ENCODE data around the gene FBXL3.

Gene FBXL3, protein sequence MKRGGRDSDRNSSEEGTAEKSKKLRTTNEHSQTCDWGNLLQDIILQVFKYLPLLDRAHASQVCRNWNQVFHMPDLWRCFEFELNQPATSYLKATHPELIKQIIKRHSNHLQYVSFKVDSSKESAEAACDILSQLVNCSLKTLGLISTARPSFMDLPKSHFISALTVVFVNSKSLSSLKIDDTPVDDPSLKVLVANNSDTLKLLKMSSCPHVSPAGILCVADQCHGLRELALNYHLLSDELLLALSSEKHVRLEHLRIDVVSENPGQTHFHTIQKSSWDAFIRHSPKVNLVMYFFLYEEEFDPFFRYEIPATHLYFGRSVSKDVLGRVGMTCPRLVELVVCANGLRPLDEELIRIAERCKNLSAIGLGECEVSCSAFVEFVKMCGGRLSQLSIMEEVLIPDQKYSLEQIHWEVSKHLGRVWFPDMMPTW

GRCh38 chr13:77026861-77027621 lies at the start of gene FBXL3:
Gene FBXL3 (minus strand): TSS chr13:77027159. CDS start chr13:77021860, 5,299 bp downstream.
- DNase-seq, result peak; percentile 85

DNA sequence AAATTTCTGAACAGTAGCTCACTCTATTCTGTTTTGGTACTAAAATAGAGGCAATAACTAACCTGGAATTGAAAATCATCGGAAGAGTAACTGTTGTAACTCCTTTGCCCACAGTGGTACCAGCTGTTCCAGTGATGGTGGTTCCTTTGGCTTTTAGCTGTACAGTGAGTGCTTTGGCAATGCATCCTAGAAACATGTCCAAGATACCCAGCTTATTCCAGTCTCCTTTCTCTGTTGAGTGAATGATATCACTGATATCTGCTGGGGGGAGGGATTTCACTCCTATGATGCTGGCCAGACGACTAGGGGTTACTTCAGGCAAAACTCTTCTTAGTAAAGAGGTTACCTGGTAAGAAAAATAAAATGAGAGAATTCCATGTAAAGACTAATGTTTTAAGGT lies 40.6 kb upstream of the FBXL3 start:
- DNase-seq, result no peak

DNA sequence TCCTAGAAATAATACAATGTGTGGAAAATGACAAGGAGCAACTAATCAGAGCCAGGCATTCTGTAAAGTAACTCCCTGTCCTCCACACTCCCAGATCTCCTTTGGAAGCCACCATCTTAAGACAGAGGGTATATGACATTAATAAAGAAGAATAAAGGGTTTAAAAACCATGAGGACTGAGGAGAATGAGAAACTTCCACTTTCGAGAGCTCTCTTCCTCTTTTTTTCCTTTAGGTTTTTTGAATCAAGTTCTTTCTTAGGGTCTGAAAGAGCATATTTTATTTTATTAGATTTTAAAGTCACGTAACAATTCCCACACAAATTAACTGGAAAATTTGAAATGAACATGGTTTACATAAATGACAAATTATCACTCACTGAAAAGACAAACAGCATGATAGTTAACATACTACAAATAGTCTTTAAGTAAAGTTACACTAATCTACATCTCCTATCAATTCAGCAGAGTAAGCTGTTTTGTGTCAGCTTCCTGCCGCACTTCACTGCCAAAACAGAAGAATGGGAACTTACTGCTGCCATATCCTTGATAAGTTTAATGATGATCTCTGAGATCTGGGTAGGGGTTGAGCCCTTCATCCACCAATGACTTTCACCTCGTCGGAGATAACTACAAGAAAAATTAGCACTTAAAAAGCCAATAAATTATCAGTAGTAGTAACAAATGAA lies 38.6 kb upstream of the FBXL3 start:
- DNase-seq, result no peak

- DNase-seq, result no peak
These were observed 35.1 kb upstream of the FBXL3 start for GRCh38 chr13:77062097-77062496.

DNA sequence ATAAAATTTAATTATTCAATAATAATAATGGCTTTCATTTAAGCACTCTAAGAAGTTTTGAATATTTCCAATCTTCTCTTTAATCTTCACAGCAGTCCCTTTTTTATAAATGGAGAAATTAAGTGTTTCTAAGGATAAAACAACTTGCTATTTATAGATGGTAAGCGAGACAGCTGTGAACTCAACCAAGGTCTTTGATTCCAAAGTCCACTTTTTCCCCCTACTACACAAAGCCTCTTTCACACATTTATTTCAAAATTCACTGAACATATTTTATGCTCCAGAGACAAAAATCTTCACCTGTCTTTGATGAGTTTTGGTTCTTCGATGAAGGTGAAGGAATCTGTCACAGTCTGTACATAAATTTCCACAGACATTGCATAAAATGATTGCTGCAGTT lies 34.4 kb upstream of the FBXL3 start:
- no peak for DNase-seq

DNA sequence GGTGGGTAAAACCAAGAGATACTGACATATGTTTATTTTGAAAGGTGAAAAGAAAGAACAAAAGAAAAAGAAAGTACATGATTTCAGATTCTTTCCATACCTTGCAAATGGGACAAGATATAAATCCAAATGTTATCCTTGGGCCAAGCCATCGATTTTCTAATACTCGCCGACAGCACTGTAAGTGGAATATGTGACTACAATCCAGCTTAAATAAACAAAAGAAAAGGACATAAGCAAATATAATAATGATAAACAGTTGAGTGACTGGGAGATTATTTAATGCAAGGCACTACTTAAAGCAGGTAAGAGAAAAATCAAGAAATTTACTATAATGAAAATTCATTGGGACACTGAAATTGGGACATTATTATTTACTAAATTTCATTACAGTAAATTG lies 29.9 kb upstream of the FBXL3 start:
- no peak for DNase-seq

DNA sequence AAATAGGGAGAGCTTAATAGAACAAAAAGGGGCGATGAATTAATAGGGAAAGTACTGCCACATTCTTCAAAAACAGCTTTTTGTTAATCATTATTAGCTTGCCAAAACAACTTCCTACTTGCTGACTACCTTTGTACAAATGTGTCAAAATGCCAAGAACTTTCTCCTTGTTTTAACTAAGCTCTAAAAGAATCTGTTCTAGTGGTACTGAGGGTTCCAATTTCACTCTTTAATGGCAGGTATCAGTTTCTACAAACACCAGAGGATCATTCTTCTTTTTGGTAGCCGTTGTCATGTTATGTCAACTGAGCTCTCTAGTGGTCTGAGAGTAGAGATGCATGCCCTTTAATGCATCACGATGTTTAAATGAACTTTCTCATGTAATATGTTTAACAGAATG lies 29.4 kb upstream of the FBXL3 start:
- DNase-seq, result no peak

GRCh38 chr13:77055158-77055557 lies 28.2 kb upstream of the FBXL3 start:
- no peak for DNase-seq

DNA sequence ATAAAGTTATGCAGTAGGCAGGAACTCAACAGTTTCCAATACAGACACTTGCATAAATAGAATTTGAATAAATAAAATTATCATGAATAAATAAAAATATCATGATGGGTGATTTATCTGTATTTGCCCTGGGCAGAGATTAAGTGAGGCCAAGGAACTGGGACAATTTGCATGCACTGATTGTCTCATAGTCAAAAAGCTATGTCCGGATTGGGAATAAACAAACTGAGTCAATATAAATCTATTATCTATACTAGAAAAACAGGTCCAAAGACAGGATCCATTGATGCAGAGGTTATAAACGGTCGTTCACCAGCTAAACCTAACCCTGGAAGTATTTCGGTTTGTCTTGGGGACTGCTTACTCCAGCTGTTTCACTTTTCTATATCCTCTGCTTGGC lies 26.2 kb upstream of the FBXL3 start:
- DNase-seq, result no peak

GRCh38 chr13:77048681-77049080 lies 21.7 kb upstream of the FBXL3 start:
- no peak for DNase-seq

- no peak for DNase-seq
These were observed 20.8 kb upstream of the FBXL3 start for GRCh38 chr13:77047649-77048343.

DNA sequence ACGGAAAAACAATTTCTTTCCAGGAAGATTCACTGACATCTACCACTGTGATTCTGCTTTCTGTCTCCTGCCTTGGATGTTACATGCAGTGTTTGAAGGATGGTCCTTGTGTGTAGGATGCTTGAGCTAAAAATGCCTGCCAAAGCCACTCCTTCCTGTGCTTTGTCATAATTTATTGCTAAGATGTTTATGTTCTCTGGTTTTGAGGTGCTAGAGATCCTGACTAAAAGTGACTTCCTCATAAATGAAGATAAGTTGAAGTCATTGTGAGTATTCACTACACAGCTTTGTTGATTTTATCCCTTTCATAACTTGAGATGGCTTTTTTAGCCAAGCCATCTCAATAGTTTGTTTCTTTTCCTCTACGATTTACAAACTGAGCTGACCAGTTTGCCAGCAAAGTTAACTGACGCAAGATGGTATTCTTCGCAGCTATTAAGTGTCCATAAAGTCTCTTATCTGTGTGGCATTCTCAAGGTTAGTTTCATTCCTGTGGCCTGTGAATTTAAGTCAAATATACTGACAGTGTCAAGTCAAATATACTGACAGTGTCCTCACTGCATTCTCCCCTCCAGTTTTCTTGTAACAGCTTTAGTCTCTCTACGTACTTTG lies 15.7 kb upstream of the FBXL3 start:
- no peak for DNase-seq

GRCh38 chr13:77040835-77041234 lies 13.9 kb upstream of the FBXL3 start:
- no peak for DNase-seq

DNA sequence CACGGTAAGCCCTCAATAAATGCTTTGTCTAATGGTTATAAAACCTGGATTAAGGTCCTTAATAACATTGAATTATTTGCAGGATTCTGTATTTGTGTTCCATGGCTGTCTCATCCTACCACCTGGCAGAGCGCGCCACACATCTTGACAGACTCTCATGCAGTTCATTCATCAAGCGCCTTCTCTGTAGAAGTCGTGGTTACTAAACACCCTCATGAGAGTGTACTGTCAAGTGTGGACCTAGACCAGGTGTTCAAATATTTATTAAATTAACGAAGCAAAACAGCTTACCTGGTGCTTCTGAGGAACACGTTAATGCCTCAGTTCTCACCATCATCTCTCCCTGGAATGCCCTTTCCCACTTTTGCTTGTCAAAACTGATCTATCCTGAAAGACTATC lies 13.1 kb upstream of the FBXL3 start:
- no peak for DNase-seq

GRCh38 chr13:77038907-77039480 lies 12.0 kb upstream of the FBXL3 start:
- no peak for DNase-seq

DNA sequence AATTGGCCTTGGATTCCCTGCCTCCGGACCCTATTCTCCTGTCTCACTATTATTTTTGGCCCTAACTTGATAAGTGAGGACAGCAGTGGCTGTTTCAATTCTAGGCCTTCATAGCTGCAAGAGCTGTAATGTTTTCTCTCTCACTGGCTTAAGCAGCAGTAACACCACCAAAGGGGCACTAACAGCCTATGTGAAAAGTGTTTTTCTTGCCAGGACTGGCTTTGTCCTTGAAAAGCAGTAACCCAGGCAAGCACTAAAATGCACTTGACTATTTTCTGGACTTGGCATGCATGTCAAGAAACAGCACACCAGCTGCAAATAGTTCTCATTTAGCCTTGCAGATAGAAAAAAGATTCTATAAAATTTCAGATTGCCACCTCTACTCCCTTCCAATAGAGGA lies 9.3 kb upstream of the FBXL3 start:
- no peak for DNase-seq

GRCh38 chr13:77034881-77035280 lies 7.9 kb upstream of the FBXL3 start:
- DNase-seq, result no peak

- DNase-seq, result no peak
These were observed 6.9 kb upstream of the FBXL3 start for GRCh38 chr13:77033717-77034302.

DNA sequence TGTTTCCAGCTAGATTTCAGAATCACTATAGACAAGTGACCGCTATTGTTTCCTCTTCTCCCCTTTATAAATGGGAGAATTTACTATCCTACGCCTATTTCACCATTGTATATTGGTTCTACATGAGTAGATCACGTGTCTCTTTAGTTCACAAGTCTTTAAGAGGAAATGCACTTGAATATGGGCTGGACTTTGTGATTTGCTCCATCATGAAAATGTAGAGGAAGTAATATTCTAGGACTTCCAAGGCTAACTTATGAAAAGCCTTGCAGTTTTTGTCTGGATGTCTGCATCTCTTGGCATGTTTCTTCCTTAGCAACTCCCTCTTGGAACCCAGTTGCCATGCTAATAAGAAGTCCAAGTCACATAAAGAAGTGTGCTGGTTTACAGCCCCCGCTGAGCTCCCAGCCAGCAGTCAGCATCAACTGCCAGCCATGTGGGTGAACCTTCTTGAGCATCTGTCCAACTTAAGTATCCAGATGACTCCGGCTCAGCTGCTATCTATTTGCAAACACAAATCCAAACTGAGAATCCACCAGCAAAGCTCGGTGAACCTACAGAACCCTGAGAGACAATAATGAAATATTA lies 4.8 kb upstream of the FBXL3 start:
- no peak for DNase-seq

GRCh38 chr13:77029436-77029835 lies 2.5 kb upstream of the FBXL3 start:
- DNase-seq, result no peak

DNA sequence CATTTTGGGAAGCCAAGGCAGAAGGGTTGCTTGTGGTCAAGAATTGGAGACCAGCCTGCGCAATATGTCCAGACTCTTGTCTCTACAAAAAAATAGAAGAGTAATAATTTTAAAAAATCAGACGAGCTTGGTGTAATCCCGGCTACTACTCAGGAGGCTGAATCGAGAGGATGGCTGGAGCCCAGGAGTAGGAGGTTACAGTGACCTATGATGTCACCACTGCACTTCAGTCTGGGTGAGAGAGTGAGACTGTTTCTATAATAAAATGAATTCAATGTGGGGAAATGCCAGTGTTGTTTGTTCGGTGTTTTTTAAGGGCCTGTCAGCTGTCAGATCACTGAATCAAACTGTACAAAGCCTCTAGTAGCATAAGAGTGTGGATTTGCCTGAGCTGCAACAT lies 1.2 kb upstream of the FBXL3 start:
- no peak for DNase-seq

Measured in RPMI8226 (cell line).